GM12864 (cell line): ENCODE results near the gene NELFCD.
A peak's percentile ranks its signal among the peaks of the same experiment; 100 is the strongest.

Source experiments
- DNase-seq: peaks from one replicate; pipeline ENCODE4 v3.0.0-alpha.2; 2011; ENCODE audit warnings: low read depth
- H3K4me3 ChIP-seq: 2 replicates; pipeline ENCODE4 v1.5.1; 2011; ENCODE audit warnings: mild to moderate bottlenecking, low read depth, low read length, control low read depth
- TF ChIP-seq, protein P1 (sequence below): IDR thresholded peaks from 2 replicates; pipeline ENCODE4 v1.5.1; 2011; ENCODE audit warnings: low read depth, mild to moderate bottlenecking, moderate library complexity, low read length, control low read depth, inconsistent platforms; ENCODE audit errors: missing control alignments

Gene NELFCD

GRCh38 chr20:59005523-59006166 is 24.6 kb downstream of the NELFCD start:
- TF ChIP-seq, protein P1, sequence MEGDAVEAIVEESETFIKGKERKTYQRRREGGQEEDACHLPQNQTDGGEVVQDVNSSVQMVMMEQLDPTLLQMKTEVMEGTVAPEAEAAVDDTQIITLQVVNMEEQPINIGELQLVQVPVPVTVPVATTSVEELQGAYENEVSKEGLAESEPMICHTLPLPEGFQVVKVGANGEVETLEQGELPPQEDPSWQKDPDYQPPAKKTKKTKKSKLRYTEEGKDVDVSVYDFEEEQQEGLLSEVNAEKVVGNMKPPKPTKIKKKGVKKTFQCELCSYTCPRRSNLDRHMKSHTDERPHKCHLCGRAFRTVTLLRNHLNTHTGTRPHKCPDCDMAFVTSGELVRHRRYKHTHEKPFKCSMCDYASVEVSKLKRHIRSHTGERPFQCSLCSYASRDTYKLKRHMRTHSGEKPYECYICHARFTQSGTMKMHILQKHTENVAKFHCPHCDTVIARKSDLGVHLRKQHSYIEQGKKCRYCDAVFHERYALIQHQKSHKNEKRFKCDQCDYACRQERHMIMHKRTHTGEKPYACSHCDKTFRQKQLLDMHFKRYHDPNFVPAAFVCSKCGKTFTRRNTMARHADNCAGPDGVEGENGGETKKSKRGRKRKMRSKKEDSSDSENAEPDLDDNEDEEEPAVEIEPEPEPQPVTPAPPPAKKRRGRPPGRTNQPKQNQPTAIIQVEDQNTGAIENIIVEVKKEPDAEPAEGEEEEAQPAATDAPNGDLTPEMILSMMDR, result no peak
- H3K4me3 ChIP-seq, result peak overlapping the region; percentile 76
- no peak for DNase-seq

DNA sequence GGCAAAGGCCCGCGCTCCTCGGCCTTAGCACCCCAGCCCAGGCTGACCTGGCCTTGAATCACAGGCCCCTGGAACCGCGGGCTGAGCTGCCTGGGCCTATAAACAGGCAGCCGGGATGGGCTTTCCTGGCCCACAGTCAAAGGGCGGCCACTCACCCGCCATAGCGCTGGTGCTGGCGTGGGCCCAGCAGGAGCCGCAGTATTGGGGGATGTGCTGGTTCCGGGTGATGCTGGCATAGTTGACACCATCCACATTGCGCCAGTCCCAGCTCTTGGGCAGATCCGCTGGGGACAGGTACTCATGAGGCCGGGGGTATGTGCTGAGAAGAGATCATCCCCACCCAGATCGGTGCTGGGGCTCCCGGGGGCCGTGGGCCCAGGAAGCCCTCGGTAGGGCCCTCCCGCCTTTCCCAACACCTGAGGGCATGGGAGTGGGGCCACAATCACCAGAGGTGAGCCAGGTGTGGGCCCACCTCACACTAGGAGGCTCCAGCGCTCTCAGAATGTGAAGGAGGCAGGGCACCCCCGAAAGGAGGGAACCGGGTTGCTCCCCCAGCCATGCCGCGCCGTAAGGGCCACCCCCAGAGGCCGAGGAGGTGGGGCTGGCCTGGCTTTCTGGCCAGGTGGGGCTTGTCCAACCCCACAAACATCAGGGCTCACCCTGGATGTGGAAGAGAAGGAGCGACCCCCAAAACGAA is 25.3 kb downstream of the NELFCD start:
- H3K4me3 ChIP-seq, result peak overlapping the region; percentile 76
- TF ChIP-seq, protein P1, result no peak
- DNase-seq, result no peak

DNA sequence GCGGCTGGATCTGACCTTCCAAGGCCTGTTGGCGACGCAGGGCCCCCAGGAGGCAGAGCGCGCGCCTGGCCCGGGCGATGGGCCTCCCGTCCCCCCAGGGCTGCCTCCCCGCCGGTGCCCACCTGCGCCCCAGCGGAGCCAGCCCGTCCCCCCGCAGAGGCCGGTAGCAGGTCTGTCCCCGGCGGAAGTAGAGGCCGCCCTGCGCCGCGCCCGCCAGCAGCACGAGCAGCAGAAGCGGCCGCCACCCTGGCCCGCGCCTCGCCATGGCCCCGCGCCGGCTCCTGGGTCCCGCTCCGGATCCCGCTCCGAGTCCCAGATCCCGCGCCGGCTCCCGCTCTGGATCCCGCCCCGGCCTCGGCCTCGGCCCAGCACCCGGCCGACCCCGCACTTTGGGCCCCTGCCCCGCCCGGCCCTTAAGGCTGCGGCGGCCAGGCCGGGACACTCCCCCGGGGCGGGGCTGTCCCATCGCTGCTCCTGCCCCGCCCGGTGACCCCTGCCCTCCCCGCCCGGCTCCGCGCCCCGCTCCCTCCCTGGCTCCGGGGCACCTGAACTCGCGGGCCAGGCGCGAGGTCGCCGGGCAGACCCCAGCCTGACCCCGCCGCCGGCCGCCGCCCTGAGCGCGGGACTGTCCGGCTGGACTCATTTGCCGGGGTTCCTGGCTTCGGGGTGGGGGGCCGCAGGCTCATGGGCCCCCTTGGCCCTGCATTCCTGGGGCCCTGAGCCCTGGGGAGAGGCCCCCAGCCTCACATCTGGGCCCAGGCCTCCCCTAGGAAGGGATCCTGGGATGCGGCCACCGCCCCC is 26.0 kb downstream of the NELFCD start, which contains the start of gene CTSZ:
Gene CTSZ (minus strand): TSS at position 391 of the 801 bp plus-strand sequence. CDS start 126 bp downstream, at position 265.
- TF ChIP-seq, protein P1, result no peak
- peak within 1 kb of the TSS; percentile 76 for H3K4me3 ChIP-seq
- DNase-seq, result no peak

GRCh38 chr20:59007665-59008511 is 26.8 kb downstream of the NELFCD start:
- peak; percentile 90 for DNase-seq
- TF ChIP-seq, protein P1, result no peak
- peak overlapping the region; percentile 76 for H3K4me3 ChIP-seq

DNA sequence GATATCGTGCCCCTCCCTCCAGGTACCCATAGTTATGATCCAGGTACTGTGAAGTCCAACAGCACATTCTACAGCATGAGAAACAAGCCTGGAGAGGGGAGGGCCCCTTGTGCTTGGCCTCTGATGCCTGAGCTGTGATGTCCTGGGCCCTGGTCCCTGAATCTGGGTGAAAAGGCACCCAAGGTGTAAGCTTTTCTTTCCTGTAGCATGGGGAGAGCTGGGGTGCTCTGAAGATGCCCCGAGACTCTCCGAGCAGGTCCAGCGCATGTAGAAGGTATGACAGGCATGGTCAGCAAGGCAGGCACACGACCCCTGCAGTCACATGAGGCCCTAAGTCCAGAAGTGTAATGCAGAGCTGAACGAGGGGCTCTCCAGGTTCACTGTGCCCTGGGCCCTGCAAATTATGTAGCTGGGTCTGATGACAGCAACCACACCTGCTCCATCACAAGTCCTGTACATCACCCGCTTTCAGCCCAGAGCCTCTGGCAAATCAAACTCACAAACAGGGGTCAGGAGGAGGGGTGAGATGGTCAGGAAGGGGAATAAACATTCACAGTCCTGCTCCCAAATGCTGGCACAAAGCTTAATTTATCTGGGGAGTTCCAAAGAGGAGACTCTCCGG is 27.8 kb downstream of the NELFCD start:
- no peak for DNase-seq
- no peak overlapping the region for H3K4me3 ChIP-seq
- TF ChIP-seq, protein P1, result no peak
